Activated T-cell treated with anti-CD3 and anti-CD28 coated beads, Interleukin-2, amount 50 U/mL, for 1 hour (primary cell): ENCODE measurements around the gene PTPRT.

Source experiments
- DNase-seq: peaks from one replicate; pipeline ENCODE4 v3.0.0-alpha.2; 2020

Gene PTPRT

GRCh38 chr20:43017241-43018030 is 172.3 kb downstream of the PTPRT start:
- no peak for DNase-seq

- no peak for DNase-seq
These were observed 173.4 kb downstream of the PTPRT start for GRCh38 chr20:43016257-43016656.

GRCh38 chr20:43015566-43015965 is 174.1 kb downstream of the PTPRT start:
- no peak for DNase-seq

GRCh38 chr20:43014206-43014605 is 175.5 kb downstream of the PTPRT start:
- no peak for DNase-seq

- DNase-seq = no peak
These were observed 178.2 kb downstream of the PTPRT start for GRCh38 chr20:43011491-43011890.

- DNase-seq = no peak
These were observed 180.2 kb downstream of the PTPRT start for GRCh38 chr20:43009532-43009931.

GRCh38 chr20:43007525-43007924 is 182.2 kb downstream of the PTPRT start:
- no peak for DNase-seq

- no peak for DNase-seq
These were observed 182.9 kb downstream of the PTPRT start for GRCh38 chr20:43006651-43007375.

- DNase-seq = no peak
These were observed 186.3 kb downstream of the PTPRT start for GRCh38 chr20:43003318-43003944.

- DNase-seq = no peak
These were observed 193.6 kb downstream of the PTPRT start for GRCh38 chr20:42996141-42996540.

GRCh38 chr20:42988319-42988718 is 201.4 kb downstream of the PTPRT start:
- DNase-seq = no peak

- DNase-seq = no peak
These were observed 202.2 kb downstream of the PTPRT start for GRCh38 chr20:42987376-42988114.

GRCh38 chr20:42986143-42986773 is 203.4 kb downstream of the PTPRT start:
- no peak for DNase-seq

GRCh38 chr20:42985628-42986027 is 204.1 kb downstream of the PTPRT start:
- no peak for DNase-seq

- no peak for DNase-seq
These were observed 207.5 kb downstream of the PTPRT start for GRCh38 chr20:42982218-42982617.

- no peak for DNase-seq
These were observed 208.5 kb downstream of the PTPRT start for GRCh38 chr20:42981253-42981652.

GRCh38 chr20:42979720-42980119 is 210.0 kb downstream of the PTPRT start:
- no peak for DNase-seq

- no peak for DNase-seq
These were observed 211.3 kb downstream of the PTPRT start for GRCh38 chr20:42978184-42978974.

- DNase-seq = no peak
These were observed 213.7 kb downstream of the PTPRT start for GRCh38 chr20:42975974-42976373.

- no peak for DNase-seq
These were observed 215.4 kb downstream of the PTPRT start for GRCh38 chr20:42974347-42974746.

GRCh38 chr20:42972591-42972990 is 217.1 kb downstream of the PTPRT start:
- DNase-seq = no peak

GRCh38 chr20:42968746-42969145 is 221.0 kb downstream of the PTPRT start:
- no peak for DNase-seq
